IPS-NIHi7 (cell line): ENCODE results near the gene STRN3.
"Not testable (repeated sequence)": the region's sequence is repeated elsewhere in the genome, so short reads cannot be mapped to it uniquely, and the experiment has no call there.

Source experiments
- DNase-seq: peaks from one replicate; pipeline ENCODE4 v3.0.0; 2012; ENCODE audit warnings: mixed read lengths; ENCODE audit errors: extremely low spot score

STRN3 gene

DNA sequence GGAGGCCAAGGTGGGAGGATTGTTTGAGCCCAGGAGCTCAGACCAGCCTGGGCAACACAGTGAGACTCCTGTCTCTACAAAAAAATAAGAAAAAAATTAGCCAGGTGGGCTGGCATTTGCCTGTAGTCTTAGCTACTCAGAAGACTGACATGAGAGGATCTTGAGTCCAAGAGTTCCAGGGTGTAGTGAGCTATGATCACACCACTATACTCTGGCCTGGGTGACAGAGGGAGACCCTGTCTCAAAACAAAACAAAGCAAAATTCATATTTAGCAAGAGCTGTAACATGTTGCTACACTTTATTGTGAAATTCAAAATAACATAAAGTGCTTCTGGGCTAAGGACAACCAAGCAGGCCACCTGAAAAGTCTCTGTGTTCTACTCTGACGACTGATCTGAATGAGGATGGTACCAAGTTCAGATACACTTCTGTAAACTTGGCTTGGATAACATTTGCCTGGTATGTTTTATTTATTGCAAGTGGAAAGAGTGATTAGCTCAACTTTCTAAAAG lies 11.6 kb upstream of the STRN3 start:
- DNase-seq, result no peak

DNA sequence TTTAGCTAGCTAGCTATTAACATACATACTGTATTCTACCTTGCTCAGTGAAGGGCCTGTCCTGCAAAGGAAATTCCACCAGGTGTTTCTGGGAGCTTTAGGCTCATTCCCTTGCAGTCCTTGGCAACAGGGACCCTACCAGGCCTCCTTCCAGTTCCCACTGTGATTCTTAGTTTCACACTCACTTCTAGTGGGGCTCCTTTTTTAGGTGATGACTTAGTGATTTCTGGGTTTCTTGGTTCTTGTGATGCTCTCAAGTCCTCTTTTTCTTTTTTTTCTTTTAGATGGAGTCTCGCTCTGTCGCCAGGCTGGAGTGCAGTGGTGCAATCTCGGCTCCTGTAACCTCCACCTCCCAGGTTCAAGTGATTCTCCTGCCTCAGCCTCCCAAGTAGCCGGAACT lies 10.4 kb upstream of the STRN3 start:
- DNase-seq, result no peak

DNA sequence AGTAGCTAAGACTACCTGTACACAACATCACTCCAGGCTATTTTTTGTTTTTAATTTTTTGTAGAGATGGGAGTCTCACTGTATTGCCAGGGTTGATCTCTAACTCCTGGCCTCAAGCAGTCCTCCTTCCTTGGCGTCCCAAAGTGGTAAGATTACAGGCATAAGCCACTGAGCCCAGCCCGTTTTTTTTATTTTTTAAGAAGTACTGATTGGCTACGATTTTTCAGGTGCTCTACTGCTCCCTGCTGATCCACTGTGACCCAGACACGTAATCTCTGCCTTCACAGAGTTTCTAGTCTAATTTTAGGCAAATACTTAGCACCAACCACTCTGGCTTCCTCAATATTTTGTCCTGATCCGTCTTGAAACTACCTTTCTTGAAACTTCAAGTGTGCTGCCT lies 4.3 kb upstream of the STRN3 start:
- no peak for DNase-seq

DNA sequence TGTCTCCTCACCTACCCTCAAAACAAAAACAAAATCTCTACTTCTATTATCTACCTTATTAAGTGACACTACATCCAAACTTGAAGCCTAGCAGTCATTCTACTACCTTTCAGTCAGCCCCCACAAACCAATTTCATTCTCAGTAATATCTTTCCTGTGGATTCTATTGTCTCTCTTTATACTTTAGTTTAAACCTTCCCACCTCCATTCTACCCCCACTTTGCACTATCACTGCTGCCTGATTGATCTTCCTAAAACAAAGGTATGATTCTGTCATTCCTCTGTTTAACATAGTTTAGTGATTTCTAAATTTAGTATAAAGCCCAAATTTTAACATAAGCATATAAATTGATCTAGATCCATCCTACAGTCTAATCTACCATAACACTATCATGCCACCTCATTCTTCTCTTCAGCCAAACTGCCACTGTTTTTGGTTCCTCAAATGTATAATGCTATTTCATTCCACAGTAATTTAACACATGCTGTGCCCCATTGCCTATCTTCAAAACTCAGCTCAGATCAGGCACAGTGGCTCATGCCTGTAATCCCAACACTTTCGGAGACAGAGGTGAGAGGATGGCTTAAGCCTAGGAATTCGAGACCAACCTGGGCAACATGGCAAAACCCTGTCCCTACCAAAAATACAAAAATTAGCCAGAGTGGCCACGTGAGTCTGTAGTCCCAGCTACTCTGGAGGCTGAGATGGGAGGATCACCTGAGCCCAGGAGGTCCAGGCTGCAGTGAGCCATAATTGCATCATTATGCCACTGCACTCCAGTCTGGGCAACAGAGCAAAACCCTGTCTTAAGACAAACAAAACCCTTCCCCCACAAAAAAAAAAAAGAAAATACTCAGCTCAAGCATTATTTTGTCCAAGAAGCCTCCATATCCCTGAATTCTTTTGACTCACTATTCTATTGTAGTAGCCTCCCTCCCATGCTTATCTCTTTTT lies 3.1 kb upstream of the STRN3 start:
- no peak for DNase-seq

- no peak for DNase-seq
These were observed 1.7 kb upstream of the STRN3 start for GRCh38 chr14:31027847-31028246.

GRCh38 chr14:31026450-31027235 lies 464 bp upstream of the STRN3 start:
- DNase-seq, result peak; percentile 95

GRCh38 chr14:31025367-31026076 lies 657 bp downstream of the STRN3 start, which contains the start of gene AP4S1:
Gene AP4S1 (plus strand): TSS chr14:31025649. CDS start chr14:31066197, 40,548 bp downstream.
- DNase-seq, result peak; percentile 33

GRCh38 chr14:31024577-31025366 lies 1.4 kb downstream of the STRN3 start:
- no peak for DNase-seq

GRCh38 chr14:31024010-31024480 lies 2.1 kb downstream of the STRN3 start:
- no peak for DNase-seq

DNA sequence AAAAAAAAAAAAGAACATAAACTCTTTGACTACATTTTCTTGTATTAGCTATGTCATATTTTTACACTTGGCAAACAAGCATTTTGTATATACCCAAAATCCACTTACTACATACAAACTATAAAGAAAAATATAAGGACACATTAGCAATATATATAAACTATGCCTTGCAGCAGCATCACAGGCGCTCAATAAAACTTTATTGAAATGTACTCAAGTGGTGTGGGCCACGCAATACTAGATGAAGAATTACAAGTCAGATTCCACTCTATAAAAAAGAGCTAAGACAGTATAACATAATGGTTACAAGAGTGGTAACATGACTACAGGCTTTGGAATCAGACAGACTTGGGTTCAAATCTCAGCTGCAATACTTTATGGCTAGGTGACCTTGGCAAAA lies 3.8 kb downstream of the STRN3 start:
- no peak for DNase-seq

- no peak for DNase-seq
These were observed 4.6 kb downstream of the STRN3 start for GRCh38 chr14:31021576-31021949.

DNA sequence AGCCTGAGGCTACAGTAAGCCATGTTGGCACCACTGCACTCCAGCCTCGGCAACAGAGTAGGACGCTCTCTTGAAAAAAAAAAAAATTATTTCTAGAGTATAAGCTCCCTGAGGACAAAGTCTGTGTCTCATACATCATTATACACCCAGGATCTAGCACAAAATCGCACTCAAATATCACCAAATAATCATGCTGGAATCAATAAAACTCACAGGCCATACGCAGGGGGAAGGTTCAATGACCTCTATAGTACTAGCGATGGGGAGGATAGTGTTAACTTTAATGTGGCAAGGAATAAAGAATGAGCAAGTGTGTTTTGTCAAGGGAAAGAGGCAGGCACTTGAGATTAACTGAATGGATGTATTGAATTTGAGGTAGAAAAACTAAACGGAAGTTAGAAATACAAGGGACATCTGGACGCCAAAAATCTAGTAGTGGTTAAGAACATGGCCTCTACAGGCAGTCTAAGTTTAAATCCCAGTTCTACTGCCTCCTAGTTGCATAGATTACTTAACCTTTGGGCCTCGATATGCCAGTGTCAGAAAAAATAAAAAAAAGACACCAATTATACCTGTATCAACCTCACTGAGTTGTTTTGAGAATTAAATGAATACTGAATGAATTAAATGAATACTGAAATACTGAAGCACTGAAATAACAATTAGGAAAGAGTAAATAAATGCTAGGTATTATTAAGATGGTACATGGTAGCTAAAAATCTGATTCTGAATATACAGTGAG lies 5.2 kb downstream of the STRN3 start:
- DNase-seq, result no peak

DNA sequence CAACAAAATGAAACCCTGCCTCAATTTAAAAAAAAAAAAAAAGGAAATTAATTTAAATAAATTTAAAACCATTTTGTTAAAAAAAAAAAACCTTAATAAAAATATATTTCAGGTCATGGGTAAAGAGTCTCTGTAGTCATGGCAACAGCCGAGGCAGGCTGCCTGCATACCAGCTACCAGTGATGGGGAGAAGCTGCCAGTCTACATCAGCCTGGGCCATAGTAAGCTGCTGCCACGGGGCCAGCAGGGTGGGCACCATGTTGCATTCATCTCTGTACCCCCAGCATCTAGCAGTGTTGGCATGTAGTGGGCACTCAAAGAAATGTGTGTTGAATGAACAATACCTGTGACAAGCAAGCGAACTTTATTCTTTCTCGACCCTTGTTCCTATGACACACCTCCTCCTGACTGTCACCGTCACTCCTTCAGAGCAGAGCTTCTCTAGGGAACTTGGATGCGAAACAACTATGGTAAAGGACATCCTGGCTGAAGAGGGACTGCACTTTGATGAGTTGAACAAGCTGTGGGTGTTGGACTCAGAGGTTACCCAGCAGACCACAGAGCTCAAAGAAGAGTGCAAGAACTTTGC lies 8.0 kb downstream of the STRN3 start:
- no peak for DNase-seq

- no peak for DNase-seq
These were observed 12.3 kb downstream of the STRN3 start for GRCh38 chr14:31013841-31014240.

GRCh38 chr14:31010935-31011334 lies 15.2 kb downstream of the STRN3 start:
- DNase-seq, result no peak

DNA sequence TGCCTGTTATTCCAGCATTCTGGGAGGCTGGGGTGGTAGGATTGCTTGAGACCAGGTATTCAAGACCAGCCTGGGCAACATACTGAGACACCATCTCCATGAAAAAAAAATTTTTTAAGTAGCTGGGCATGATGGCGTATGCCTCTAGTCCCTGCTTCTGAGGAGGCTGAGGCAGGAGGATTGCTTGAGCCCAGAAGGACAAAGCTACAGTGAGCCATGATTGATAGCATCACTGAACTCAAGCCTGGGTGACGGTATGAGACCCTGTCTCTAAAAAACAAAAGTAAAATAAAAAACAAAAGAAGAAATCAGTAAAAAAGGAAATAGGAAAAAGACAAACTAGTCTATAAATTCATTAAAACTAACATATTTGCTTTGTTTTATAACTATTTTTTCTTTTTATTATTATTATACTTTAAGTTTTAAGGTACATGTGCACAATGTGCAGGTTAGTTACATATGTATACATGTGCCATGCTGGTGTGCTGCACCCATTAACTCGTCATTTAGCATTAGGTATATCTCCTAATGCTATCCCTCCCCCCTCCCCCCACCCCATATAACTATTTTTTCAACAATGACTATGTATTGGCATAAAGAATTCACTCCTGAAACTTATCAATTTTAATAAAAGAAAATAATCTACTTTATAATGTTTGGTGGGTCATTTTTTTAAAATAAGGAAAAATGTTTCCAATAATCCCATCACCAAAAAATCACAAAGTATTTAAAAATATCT lies 16.2 kb downstream of the STRN3 start:
- no peak for DNase-seq

DNA sequence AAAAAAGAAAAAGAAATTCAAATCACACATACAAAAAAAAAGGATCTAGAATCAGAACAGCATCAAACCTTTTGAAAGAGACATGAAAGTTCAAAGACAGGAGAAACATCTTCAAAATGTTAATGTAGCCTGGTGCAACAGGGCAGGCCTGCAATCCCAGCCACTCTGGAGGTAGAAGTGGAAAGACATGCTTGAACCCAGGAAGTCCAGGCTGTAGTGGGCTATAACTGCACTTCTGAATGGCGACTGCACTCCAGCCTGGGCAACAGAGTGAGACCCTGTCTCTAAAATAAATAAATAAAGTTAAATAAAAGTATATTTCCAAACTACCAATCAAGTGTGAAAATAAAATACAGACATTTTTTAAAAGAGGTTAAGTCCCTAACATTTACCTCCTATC lies 19.5 kb downstream of the STRN3 start:
- no peak for DNase-seq

- not testable (repeated sequence) for DNase-seq
These were observed 22.2 kb downstream of the STRN3 start for GRCh38 chr14:31004007-31004406.

GRCh38 chr14:31003284-31003683 lies 22.9 kb downstream of the STRN3 start:
- no peak for DNase-seq
